ENCODE measurements around the gene RETREG3. TPM values are rescaled to one million over a fixed set of nuclear protein-coding genes. Genes with fewer than 3 reads are reported as not detected.

RETREG3 gene
- total and polyA plus RNA-seq, 9 of the 15 experiments (the other 6 are each of a cell fraction or from before 2014, with no cell fraction given): 4.1 to 39.0 (median 16.9) TPM

DNA sequence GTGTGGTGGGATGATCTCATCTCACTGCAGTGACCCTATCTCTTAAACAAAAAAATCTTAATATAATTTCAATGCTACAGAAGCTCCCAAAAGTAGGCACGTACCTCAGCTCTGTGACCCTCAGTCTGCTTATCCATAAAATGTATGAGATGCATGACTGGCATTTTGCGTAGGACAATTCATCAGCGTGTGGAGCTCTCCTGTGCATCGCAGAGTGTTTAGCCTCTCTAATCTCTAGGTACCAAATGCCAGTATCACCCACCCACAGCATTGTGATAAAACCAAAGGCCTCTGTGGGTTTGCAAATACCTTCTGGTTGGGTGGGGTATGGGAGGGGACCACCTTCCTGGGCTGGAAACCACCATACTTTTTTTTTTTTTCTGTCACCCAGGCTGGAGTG, 30.9 kb upstream of the RETREG3 start (continued):
- TF ChIP-seq BCOR (IDR thresholded peaks at IDR 0.05) (0 out of 2 replicates have a peak, but pooled peaks have one; percentile 31), LEF1 (IDR thresholded peaks at IDR 0.05) (no peak), MAFG (tag; conservative IDR thresholded peaks at IDR 0.05) (peak; percentile 70)

DNA sequence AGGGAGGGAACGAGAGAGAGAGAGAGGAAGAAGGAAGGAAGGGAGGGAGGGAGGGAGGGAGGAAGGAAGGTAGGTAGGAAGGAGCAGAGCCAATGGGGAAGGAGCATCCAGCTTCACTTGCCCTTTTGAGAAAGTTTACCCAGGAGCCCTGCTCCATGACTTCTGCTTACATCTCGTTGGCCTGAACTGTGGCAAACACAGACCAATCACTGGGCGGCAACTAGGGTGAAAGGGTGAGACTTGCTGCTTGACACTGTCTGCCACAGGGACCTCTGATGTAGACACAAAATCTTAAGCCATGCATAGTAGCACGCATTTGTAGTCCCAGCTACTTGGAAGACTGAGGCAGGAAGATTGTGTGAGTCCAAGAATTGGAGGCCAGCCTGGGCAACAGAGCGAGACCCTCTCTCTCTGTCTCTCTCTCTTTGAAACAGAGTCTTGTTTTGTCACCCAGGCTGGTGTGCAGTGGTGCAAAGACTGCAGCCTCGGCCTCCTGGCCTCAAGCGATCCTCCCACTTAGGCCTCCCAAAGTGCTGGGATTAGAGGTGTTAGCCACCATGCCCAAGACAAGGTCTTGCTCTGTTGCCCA, 30.4 kb upstream of the RETREG3 start:
- Histone ChIP-seq H4K20me1 (replicated peaks; ENCODE audit: control insufficient read depth, insufficient read depth, low read length) (no peaks in the 10 kb centered on the region), H3K9ac (ENCODE audit: insufficient read depth in 1 of 2, low read depth in 2 of 2, low read length in 2 of 2) (0 out of 4 replicates have a peak overlapping the region, but pooled peaks of 1 of the 2 experiments have one; percentile 29), H3K9me3 (replicated peaks; ENCODE audit: control insufficient read depth, insufficient read depth, low read depth, low read length) (no peaks in the 10 kb centered on the region), H3K9me1 (ENCODE audit: control insufficient read depth, insufficient read depth, low read length) (no peaks in the 10 kb centered on the region), H2AFZ (ENCODE audit: low read depth, low read length) (no peak overlapping the region), H3K79me2 (ENCODE audit: control insufficient read depth, insufficient read depth, low read length) (no peaks in the 10 kb centered on the region), H3K4me3 (no peak overlapping the region), H3K27ac (ENCODE audit: extremely low read depth, low read depth, low read length) (no peak overlapping the region), H3K4me1 (replicated peaks in 1 of 2; ENCODE audit: control insufficient read depth in 2 of 2, insufficient read depth in 2 of 2, low read length in 2 of 2) (peaks cover 0 to 2% of the 10 kb centered on the region in 2 experiments; a peak in 2 of 5 replicates), H3K36me3 (ENCODE audit: control insufficient read depth, insufficient read depth, low read length) (no peaks in the 10 kb centered on the region), H3K27me3 (ENCODE audit: control insufficient read depth in 2 of 2, insufficient read depth in 2 of 2, low read length in 2 of 2) (no peaks in the 10 kb centered on the region), H3K4me2 (ENCODE audit: insufficient read depth, low read length) (no peak overlapping the region)
- intact Hi-C loops (cut with micrococcal nuclease) (no loop called here), in situ Hi-C loops (cut with MboI) (no loop called here)
- DNase-seq (ENCODE audit: extremely low read depth in 1 of 4, low spot score in 3 of 4) (no peak), FAIRE-seq (no peak), ATAC-seq (no peak)
- ChIA-PET POLR2A (interaction anchor here (0.6 kb wide), 1 partner anchor 21 kb away, joined by 3 read pairs; no protein-coding TSS in a partner anchor), CTCF (ENCODE audit: low intra/inter-chr PET ratio) (no interaction called here)
- 59% methylated on average over 5 of the region's 7 CpGs for WGBS (ENCODE audit: insufficient coverage, low coverage, missing lambda C conversion rate)
- peak; percentile 1 for TF ChIP-seq RBM25 (IDR thresholded peaks at IDR 0.05; ENCODE audit: low read depth, low read length, severe bottlenecking)
- TF ChIP-seq ZNF121 (CRISPR knock-in tag; conservative IDR thresholded peaks at IDR 0.05): 0 out of 2 replicates have a peak, but pooled peaks have one; percentile 11
- TF ChIP-seq TRIM28 (IDR thresholded peaks at IDR 0.05): no peak
- BruUV-seq (replicated peaks): no TSS peak
